LNCaP clone FGC (cell line): Measurements from ENCODE around the gene DUSP16.

Source experiments
- DNase-seq: peaks from one replicate; pipeline ENCODE4 v3.0.0-alpha.2; 2011; ENCODE audit warnings: low read depth
- H3K4me3 ChIP-seq: 2 replicates; pipeline ENCODE4 v1.5.1; 2011; ENCODE audit warnings: mild to moderate bottlenecking, low read depth, low read length, control low read depth
- TF ChIP-seq, protein P1 (sequence below): IDR thresholded peaks from 2 replicates; pipeline ENCODE4 v1.5.1; 2012; ENCODE audit warnings: mild to moderate bottlenecking; ENCODE audit not compliant: control insufficient read depth, insufficient read depth; ENCODE audit errors: extremely low read depth

The DUSP16 gene

DNA sequence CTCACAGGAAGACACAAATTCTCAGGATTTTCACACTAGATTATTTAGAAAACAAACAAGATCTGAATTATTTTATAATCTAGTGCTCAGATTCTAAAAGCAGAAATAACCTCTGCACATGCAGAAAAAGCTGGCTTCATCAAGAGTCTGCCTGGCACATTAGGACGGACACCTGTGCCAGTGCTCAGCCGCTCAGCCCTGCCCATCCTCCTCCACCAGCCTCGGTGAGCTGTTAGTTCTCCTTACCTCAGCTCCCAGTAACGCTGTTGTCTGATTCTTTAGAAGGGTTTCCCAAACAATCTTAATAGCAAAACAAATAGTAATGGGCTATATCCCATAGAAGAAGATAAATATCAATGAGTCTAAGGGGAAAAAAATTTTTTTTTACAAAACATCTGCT lies 27.7 kb downstream of the DUSP16 start:
- TF ChIP-seq, protein P1, sequence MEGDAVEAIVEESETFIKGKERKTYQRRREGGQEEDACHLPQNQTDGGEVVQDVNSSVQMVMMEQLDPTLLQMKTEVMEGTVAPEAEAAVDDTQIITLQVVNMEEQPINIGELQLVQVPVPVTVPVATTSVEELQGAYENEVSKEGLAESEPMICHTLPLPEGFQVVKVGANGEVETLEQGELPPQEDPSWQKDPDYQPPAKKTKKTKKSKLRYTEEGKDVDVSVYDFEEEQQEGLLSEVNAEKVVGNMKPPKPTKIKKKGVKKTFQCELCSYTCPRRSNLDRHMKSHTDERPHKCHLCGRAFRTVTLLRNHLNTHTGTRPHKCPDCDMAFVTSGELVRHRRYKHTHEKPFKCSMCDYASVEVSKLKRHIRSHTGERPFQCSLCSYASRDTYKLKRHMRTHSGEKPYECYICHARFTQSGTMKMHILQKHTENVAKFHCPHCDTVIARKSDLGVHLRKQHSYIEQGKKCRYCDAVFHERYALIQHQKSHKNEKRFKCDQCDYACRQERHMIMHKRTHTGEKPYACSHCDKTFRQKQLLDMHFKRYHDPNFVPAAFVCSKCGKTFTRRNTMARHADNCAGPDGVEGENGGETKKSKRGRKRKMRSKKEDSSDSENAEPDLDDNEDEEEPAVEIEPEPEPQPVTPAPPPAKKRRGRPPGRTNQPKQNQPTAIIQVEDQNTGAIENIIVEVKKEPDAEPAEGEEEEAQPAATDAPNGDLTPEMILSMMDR, result no peak
- no peak overlapping the region for H3K4me3 ChIP-seq
- DNase-seq, result no peak

DNA sequence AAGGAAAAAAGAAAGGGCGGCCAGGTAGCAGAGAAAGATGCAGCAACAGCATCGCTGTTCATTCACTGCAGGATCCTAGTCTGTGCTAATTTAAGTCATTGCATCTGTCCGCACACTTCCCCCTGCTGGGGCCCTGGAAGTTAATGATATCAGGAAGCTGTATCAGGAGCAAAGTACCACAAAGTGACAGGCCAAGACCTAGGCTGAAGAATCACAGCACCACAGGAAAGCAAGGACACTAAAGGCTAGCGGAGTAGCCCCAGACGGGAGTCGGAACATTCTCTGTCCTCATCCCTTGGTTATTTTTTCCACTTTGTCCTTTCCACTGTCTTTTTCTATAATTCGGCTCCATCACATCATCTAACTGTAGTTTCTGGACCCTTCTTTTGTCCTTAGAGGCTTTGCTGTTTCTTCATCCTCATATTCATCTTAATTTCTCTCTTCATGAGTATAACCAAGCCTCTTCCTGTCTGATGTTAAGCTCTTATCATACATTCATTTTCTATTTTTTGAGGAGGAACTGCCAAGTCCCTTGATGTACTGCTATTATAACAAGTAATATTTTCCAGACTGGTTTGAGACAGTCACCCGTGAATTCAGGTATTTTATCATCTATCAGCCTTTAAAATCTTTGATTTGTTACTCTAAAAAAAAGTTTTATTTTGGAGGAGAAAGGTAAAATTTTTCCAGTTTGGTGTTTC lies 28.3 kb downstream of the DUSP16 start:
- no peak overlapping the region for H3K4me3 ChIP-seq
- no peak for DNase-seq
- TF ChIP-seq, protein P1, result no peak

DNA sequence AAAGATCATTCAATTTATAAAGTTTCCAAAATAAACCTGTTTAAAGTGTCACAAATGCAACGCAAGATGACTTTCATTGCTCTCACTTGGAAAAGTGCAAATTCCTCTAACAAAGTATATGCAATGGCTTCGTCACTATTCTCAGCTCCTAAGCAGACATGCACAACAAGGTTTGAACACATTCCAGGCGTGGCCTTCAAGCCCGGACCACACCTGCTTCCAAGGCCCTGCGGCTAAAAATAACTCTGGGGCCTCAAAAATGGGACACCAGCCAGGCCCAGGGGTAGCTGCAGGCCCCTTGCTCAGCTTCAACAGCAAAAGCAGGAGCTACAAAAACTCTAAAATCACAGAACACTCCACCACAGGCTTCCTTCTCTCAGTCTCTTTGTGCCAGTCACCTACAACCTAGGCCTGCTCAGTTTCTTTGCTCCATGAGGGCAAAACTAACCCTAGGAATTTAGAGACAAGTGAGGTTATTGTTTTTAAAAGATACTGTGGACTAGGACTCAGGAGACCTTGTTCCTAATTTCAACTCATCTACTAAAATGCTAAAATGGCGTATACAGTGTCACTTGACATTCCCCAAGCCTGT lies 29.3 kb downstream of the DUSP16 start:
- no peak overlapping the region for H3K4me3 ChIP-seq
- no peak for DNase-seq
- TF ChIP-seq, protein P1, result no peak

DNA sequence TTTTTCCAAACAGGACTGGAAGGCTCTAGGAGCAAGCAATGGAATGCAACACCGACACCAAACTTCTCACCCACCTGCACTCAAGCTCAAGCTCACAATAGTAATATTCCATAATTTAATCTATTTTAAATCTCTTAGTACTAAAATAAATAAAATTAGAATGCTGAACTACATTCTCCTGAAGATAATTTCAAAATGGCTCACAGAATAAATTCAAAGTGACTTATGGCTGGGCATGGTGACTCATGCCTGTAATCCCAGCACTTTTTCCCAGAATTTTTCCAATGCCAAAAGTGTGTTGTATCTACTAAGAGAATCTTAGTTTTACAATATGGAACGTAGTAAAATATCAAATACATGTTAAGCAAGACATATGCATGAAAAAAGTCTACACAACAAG lies 31.5 kb downstream of the DUSP16 start:
- no peak overlapping the region for H3K4me3 ChIP-seq
- DNase-seq, result no peak
- TF ChIP-seq, protein P1, result no peak

DNA sequence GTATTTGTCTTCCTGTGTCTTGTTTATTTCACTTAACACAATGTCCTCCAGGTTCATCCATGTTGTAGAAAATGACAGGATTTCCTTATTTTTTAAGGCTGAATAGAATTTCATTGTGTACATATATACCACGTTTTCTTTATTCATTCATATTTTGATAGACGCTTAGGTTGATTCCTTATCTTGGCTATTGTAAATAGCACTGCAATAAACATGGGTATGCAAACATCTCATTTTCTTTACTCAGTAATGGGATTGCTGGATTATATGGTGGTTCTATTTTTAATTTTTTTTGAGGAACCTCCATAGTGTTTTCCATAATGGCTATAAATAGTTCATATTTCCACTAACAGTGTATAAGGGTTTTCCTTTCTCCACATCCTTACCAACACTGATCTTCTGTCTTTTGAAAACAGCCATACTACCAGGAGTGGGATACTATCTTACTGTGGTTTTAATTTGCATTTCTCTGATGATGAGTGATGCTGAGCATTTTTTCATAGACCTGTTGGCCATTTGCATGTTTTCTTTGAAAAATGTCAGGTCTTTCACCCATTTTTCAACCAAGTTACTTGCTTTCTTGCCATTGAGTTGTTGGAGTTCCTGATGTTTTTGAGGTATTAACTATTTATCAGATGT lies 32.8 kb downstream of the DUSP16 start:
- TF ChIP-seq, protein P1, result no peak
- H3K4me3 ChIP-seq, result no peak overlapping the region
- no peak for DNase-seq

DNA sequence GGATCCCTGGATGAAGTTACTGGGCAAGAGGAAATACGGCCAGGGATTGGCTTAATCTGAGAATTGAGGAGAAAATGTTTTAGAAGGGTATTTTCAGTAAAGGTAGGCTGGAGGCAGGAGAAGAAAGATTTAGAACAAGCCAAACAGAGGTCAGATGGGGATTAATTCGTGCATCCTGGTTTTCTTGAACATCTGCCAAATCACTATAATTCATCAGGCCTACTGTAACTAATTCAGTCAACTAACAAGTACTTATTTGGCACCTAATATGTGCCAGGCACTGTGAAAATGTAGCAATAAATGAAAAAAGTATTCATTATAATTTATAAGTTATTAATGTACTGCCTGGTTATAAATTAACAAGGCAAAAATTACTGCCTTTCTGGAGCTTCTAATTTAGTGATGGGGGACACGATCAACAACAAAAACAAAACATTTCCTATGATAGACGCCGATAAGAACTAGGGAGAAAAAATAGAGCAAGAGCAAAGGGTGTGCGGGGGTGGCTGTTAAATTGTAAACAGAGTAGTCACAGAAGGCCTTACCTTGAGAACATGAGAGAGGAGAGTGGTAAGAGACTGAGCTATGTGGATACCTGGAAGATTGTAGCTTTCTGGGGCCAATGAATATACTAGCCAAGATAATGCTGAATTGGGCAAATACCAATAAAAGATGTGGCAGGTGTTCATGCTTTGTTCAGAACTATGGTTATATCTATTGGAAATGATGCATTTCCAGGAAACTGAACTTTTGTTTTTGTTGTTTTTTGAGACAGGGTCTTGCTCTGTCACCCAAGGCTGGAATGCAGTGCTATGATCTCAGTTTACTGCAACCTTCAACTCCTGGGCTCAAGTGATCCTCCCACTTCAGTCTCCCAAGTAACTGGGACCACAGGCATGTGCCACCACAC lies 34.0 kb downstream of the DUSP16 start:
- no peak for DNase-seq
- no peak overlapping the region for H3K4me3 ChIP-seq
- TF ChIP-seq, protein P1, result no peak
